ENCODE measurements around the gene NTPCR. TPM values are rescaled to one million over a fixed set of nuclear protein-coding genes. Genes with fewer than 3 reads are reported as not detected.

NTPCR gene
- total RNA-seq, 1 experiment from 2014 or later: 40.2 TPM

DNA sequence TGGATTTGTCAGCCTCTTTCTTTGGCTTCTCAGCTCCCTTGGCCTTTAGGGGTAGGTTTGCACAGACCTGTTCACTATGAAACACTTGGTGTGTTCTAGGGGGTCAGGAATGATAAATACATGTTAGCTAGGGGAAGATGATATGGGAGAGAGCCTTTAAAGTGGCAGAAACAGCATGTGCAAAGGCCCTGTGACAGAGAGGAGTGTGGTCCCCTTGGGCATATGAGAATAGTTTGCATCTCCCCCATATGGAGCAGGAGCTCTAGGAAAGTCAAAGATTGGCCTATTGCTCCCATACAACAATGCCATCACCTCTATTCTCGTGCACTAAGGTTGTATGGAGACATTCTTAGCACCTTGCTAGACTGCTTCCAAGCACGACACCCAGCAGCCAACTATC, 10.7 kb upstream of the NTPCR start:
- no peak for DNase-seq (ENCODE audit: low read depth in 1 of 2, low spot score in 2 of 2)
- Histone ChIP-seq H3K4me3 (no peak overlapping the region), H3K27ac (no peak overlapping the region), H3K9me3 (replicated peaks) (peaks cover 2% of the 10 kb centered on the region), H3K4me1 (replicated peaks) (peaks cover 9% of the 10 kb centered on the region), H3K27me3 (replicated peaks) (no peaks in the 10 kb centered on the region), H3K36me3 (no peaks in the 10 kb centered on the region)

DNA sequence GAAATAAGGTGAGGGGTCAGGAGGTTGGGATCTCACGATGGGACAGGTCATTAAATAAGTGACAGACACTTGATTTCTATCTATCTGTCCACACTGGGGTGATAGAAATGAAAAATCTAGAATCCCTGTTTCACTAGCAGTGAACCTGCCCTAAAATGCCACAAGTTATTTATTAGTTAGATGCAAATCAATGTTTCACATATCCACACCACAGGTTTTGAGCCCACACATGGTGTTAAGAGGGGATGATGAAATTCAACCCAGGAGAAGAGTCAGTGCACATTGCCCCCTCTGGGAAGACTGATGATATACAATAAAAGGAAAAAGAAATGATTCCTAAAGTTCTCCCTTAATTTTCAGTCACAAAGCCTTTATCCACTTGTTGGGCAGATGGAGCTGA, 10.1 kb upstream of the NTPCR start:
- no peaks in the 10 kb centered on the region for H3K36me3 ChIP-seq
- DNase-seq (ENCODE audit: low read depth in 1 of 2, low spot score in 2 of 2): no peak
- H3K9me3 ChIP-seq (replicated peaks): peaks cover 2% of the 10 kb centered on the region
- no peak overlapping the region for H3K27ac ChIP-seq
- peaks cover 9% of the 10 kb centered on the region for H3K4me1 ChIP-seq (replicated peaks)
- no peak overlapping the region for H3K4me3 ChIP-seq
- no peaks in the 10 kb centered on the region for H3K27me3 ChIP-seq (replicated peaks)

GRCh38 chr1:232942413-232943294, 7.8 kb upstream of the NTPCR start:
- H3K27me3 ChIP-seq (replicated peaks): no peaks in the 10 kb centered on the region
- no peak overlapping the region for H3K4me3 ChIP-seq
- no peak for DNase-seq (ENCODE audit: low read depth in 1 of 2, low spot score in 2 of 2)
- H3K4me1 ChIP-seq (replicated peaks): peaks cover 9% of the 10 kb centered on the region
- H3K9me3 ChIP-seq (replicated peaks): no peaks in the 10 kb centered on the region; the same call in 1 of the 2 replicates
- no peaks in the 10 kb centered on the region for H3K36me3 ChIP-seq
- no peak overlapping the region for H3K27ac ChIP-seq

- H3K27ac ChIP-seq: no peak overlapping the region
- H3K4me3 ChIP-seq: no peak overlapping the region
- H3K27me3 ChIP-seq (replicated peaks): no peaks in the 10 kb centered on the region
- H3K36me3 ChIP-seq: no peaks in the 10 kb centered on the region
- DNase-seq (ENCODE audit: low read depth in 1 of 2, low spot score in 2 of 2): no peak
- H3K9me3 ChIP-seq (replicated peaks): no peaks in the 10 kb centered on the region; the same call in 1 of the 2 replicates
- H3K4me1 ChIP-seq (replicated peaks): peaks cover 9% of the 10 kb centered on the region
These were observed 6.6 kb upstream of the NTPCR start for GRCh38 chr1:232943679-232944252.

GRCh38 chr1:232944347-232944746, 6.1 kb upstream of the NTPCR start:
- no peak overlapping the region for H3K4me3 ChIP-seq
- no peak for DNase-seq (ENCODE audit: low read depth in 1 of 2, low spot score in 2 of 2)
- H3K4me1 ChIP-seq (replicated peaks): peaks cover 9% of the 10 kb centered on the region
- H3K9me3 ChIP-seq (replicated peaks): no peaks in the 10 kb centered on the region; the same call in 1 of the 2 replicates
- no peaks in the 10 kb centered on the region for H3K36me3 ChIP-seq
- no peak overlapping the region for H3K27ac ChIP-seq
- no peaks in the 10 kb centered on the region for H3K27me3 ChIP-seq (replicated peaks)

DNA sequence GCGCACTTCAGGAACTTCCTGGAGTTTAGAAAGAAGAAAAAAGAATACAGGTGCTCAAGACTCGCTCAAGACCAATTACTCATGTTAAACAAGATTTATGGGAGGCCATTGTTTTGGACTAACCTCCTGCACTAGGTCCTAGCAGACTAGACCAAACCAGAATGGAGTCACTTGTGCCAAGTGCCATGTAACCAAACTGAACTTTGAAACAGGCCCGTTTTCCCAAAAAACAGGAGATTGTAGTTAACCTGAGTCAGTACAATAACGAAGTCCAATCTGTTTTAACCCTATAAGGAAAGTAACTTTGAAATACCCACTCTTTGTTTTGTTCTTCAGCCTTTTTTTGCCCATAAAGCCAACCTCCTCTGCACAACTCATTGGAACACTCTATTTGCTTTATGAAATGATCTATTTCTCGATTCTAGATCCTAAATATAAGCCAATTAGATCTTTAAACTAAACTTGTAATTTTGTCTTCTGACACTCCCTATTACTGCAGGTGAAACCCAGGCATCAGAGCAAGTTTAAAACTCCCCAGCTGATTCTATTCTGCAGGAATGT, 695 bp upstream of the NTPCR start:
- Histone ChIP-seq H3K36me3 (no peaks in the 10 kb centered on the region), H3K9me3 (replicated peaks) (no peaks in the 10 kb centered on the region), H3K27ac (peak overlapping the region; percentile 78), H3K4me1 (replicated peaks) (peaks cover 26% of the 10 kb centered on the region), H3K27me3 (replicated peaks) (no peaks in the 10 kb centered on the region), H3K4me3 (peak overlapping the region; percentile 56)
- DNase-seq (ENCODE audit: low read depth in 1 of 2, low spot score in 2 of 2): no peak

- Histone ChIP-seq H3K4me1 (replicated peaks) (peaks cover 33% of the 10 kb centered on the region), H3K4me3 (peak overlapping the region; percentile 56), H3K36me3 (0 out of 2 replicates have a peak, but pooled peaks cover 3% of the 10 kb centered on the region), H3K27me3 (replicated peaks) (no peaks in the 10 kb centered on the region), H3K27ac (no peak overlapping the region), H3K9me3 (replicated peaks) (no peaks in the 10 kb centered on the region)
- DNase-seq (ENCODE audit: low read depth in 1 of 2, low spot score in 2 of 2): no peak
These were observed 769 bp downstream of the NTPCR start for GRCh38 chr1:232951180-232951579.

DNA sequence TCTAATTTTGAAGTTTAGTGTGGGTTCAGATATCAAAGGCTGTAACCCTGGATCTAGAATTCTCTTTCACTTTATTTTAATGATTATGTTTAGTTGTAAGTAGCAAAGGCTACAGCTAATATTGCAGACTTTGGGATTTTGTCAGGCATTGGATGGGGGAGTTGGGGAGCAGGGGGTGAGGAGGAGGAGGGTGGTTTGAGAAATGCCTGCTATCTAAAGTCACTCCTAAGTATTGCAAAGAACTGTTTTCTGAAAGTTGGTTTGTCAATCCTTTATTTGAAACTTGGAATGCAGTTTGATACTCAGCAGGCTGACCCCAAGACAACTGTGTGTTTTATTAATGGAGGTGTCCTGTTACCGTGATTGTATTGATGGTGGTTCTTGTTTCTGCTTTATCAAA, 1.2 kb downstream of the NTPCR start:
- Histone ChIP-seq H3K9me3 (replicated peaks) (no peaks in the 10 kb centered on the region), H3K4me1 (replicated peaks) (peaks cover 33% of the 10 kb centered on the region), H3K4me3 (0 out of 2 replicates have a peak overlapping the region, but pooled peaks have one; percentile 56), H3K27me3 (replicated peaks) (no peaks in the 10 kb centered on the region), H3K27ac (no peak overlapping the region), H3K36me3 (0 out of 2 replicates have a peak, but pooled peaks cover 3% of the 10 kb centered on the region)
- DNase-seq (ENCODE audit: low read depth in 1 of 2, low spot score in 2 of 2): no peak

- Histone ChIP-seq H3K27ac (no peak overlapping the region), H3K36me3 (peaks cover 3% of the 10 kb centered on the region; the same call in 1 of the 2 replicates), H3K9me3 (replicated peaks) (no peaks in the 10 kb centered on the region), H3K4me1 (replicated peaks) (peaks cover 33% of the 10 kb centered on the region), H3K27me3 (replicated peaks) (no peaks in the 10 kb centered on the region), H3K4me3 (no peak overlapping the region)
- DNase-seq (ENCODE audit: low read depth in 1 of 2, low spot score in 2 of 2): peak; percentile 55 to 58
These were observed 2.4 kb downstream of the NTPCR start for GRCh38 chr1:232952514-232953499.

- H3K27ac ChIP-seq: peak overlapping the region; percentile 61
- H3K27me3 ChIP-seq (replicated peaks): no peaks in the 10 kb centered on the region
- H3K4me1 ChIP-seq (replicated peaks): peaks cover 31% of the 10 kb centered on the region
- DNase-seq (ENCODE audit: low read depth in 1 of 2, low spot score in 2 of 2): no peak
- H3K36me3 ChIP-seq: peaks cover 17% of the 10 kb centered on the region; the same call in 1 of the 2 replicates
- H3K9me3 ChIP-seq (replicated peaks): no peaks in the 10 kb centered on the region
- H3K4me3 ChIP-seq: no peak overlapping the region
These were observed 4.4 kb downstream of the NTPCR start for GRCh38 chr1:232954594-232955365.

DNA sequence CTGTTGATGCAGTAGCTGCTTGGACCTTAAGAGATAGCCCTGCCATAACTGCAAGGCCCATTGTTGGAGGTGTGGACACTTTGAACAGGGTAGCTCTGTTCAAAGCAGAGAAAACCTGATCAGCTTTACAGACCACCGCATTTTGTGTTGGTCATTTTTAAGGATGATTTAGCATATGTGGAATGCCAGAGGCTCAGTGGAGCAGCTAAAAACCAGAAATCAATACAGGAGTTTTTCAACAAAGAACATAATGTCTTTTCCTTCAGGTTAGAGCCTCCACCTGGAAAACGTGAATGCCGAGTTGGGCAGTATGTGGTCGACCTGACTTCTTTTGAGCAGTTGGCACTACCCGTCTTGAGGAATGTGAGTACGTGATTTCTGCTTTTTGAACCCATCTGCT, 5.7 kb downstream of the NTPCR start:
- no peak for DNase-seq (ENCODE audit: low read depth in 1 of 2, low spot score in 2 of 2)
- Histone ChIP-seq H3K27ac (no peak overlapping the region), H3K36me3 (peaks cover 17% of the 10 kb centered on the region; the same call in 1 of the 2 replicates), H3K27me3 (replicated peaks) (no peaks in the 10 kb centered on the region), H3K4me3 (no peak overlapping the region), H3K9me3 (replicated peaks) (no peaks in the 10 kb centered on the region), H3K4me1 (replicated peaks) (peaks cover 29% of the 10 kb centered on the region)

- Histone ChIP-seq H3K4me3 (no peak overlapping the region), H3K36me3 (peaks cover 22% of the 10 kb centered on the region), H3K9me3 (replicated peaks) (no peaks in the 10 kb centered on the region), H3K27ac (no peak overlapping the region), H3K27me3 (replicated peaks) (no peaks in the 10 kb centered on the region), H3K4me1 (replicated peaks) (peaks cover 14% of the 10 kb centered on the region)
- DNase-seq (ENCODE audit: low read depth in 1 of 2, low spot score in 2 of 2): no peak
These were observed 7.7 kb downstream of the NTPCR start for GRCh38 chr1:232958067-232958466.

All from SJSA1 (cell line).